Erythroblast (primary cell): ENCODE results near the gene UGT1A10.

Source experiments
- GATA1 ChIP-seq: IDR thresholded peaks from 2 replicates; pipeline ENCODE4 v1.6.1; 2011; ENCODE audit warnings: low read depth, mild to moderate bottlenecking, control low read depth, low read length, moderate library complexity
- POLR2A ChIP-seq: IDR thresholded peaks from 2 replicates; pipeline ENCODE4 v1.6.1; 2011; ENCODE audit warnings: mild to moderate bottlenecking, low read length

DNA sequence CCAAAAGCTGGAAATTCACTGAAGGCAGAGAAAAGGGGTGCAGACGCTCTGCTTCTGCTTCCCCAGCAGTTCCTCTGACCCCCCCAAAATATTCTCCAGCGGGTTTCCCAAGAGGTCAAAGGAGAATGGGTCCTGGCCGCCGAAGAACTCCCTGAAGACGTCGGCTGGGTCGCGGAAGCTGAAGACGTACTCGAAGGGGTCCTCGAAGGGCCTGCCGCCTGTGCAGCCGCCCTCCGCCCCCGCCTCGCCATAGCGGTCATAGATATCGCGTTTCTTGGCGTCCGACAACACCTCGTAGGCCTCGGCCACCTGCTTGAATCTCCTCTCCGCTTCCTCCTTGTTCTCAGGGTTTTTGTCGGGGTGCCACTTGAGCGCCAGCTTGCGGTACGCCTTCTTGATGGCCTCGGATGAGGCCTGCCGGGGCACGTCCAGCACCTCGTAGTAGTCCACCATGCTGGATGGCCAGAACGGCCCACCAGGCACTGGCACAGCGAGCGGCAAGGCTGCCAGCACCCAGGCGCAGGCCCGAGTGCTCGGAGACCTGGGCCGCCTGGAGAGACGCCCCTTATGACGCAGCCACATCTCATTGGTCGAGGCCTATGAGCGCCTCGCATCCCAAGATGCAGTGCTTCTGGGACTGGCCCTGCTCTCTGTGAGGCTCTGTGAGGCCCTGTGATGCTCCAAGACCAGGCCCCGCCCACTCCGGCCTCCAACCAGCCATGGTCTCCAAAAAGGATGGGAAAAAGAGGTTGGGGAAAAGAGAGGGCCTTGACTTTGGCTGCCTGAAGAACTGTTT is 107.4 kb downstream of the UGT1A10 start:
- no peak for TF ChIP-seq POLR2A
- TF ChIP-seq GATA1 = no peak
